Endothelial cell of umbilical vein (primary cell): ENCODE data around the gene TRAK1. TPM values are rescaled to one million over a fixed set of nuclear protein-coding genes. Genes with fewer than 3 reads are reported as not detected.

ENCODE experiments used
- BruUV-seq: library from RNA; stranded (reverse); fragments of 400-500 nt; replicated peaks from 2 replicates; lab custom pipeline; 2021; lab: Mats Ljungman, UMichigan
- CTCF ChIA-PET: fragments of 300-600, 350-600 bp; sonication (Branson Sonifier 250); formaldehyde crosslinking; loops from one replicate; lab custom pipeline; 2021; ENCODE audit warnings: antibody characterized with exemption, inconsistent platforms; lab: Charles Lee
- POLR2A ChIA-PET: fragments of 300-600, 350-600 bp; sonication (Branson Sonifier 250); formaldehyde crosslinking; loops from one replicate; lab custom pipeline; 2021; ENCODE audit warnings: antibody characterized with exemption, inconsistent platforms; lab: Charles Lee
- DNase-seq: peaks from one replicate; pipeline ENCODE4 v3.0.0-alpha.2; 2011; ENCODE audit warnings: low read depth, low spot score
- FAIRE-seq: peaks from 2 replicates; lab custom pipeline; 2011; peaks lifted over from hg19 to GRCh38; lab: Jason Lieb, UNC
- H2AFZ ChIP-seq: 2 replicates; pipeline ENCODE4 v1.6.0; 2012; ENCODE audit warnings: low read depth, low read length, control low read depth, inconsistent platforms
- H3K27ac ChIP-seq: 2 replicates; pipeline ENCODE4 v1.5.1; 2011; ENCODE audit warnings: low read depth, mild to moderate bottlenecking, control low read depth, low read length, moderate library complexity; ENCODE audit not compliant: insufficient read depth
- H3K27me3 ChIP-seq, 2 experiments: 2 replicates each; pipeline versions ENCODE4 v1.6.0 to v1.6.1; 2011; ENCODE audit warnings: low read length in 2 of 2, mixed read lengths in 1 of 2; ENCODE audit not compliant: control insufficient read depth in 2 of 2, insufficient read depth in 2 of 2
- H3K36me3 ChIP-seq, 2 experiments: 2 replicates in 1 of 2; 3 replicates in 1 of 2; pipeline ENCODE4 v1.5.1; 2011; ENCODE audit warnings: low read length in 2 of 2, mild to moderate bottlenecking in 1 of 2, moderate library complexity in 1 of 2; ENCODE audit not compliant: control insufficient read depth in 2 of 2, insufficient read depth in 2 of 2; ENCODE audit errors: extremely low read depth in 1 of 2
- H3K4me1 ChIP-seq: 3 replicates; pipeline ENCODE4 v1.5.1; 2011; ENCODE audit warnings: mild to moderate bottlenecking, low read length; ENCODE audit not compliant: control insufficient read depth, insufficient read depth; ENCODE audit errors: extremely low read depth
- H3K4me2 ChIP-seq: 2 replicates; pipeline ENCODE4 v1.6.1; 2011; ENCODE audit warnings: low read length, control low read depth, mixed read lengths; ENCODE audit not compliant: insufficient read depth
- H3K4me3 ChIP-seq, 3 experiments: fragments of 200-600 bp in 1 of 3; sonication (generic), shearing (Covaris generic) in 1 of 3; replicated peaks in 1 of 3; 2 replicates each; pipeline ENCODE4 v1.5.1; 2011 to 2016; ENCODE audit warnings: control low read depth in 3 of 3, low read length in 3 of 3, mild to moderate bottlenecking in 2 of 3, inconsistent platforms in 1 of 3, low read depth in 1 of 3, moderate library complexity in 1 of 3; ENCODE audit not compliant: insufficient read depth in 1 of 3
- H3K79me2 ChIP-seq: 2 replicates; pipeline ENCODE4 v1.6.0; 2012; ENCODE audit warnings: low read length, inconsistent platforms; ENCODE audit not compliant: control insufficient read depth, insufficient read depth
- H3K9ac ChIP-seq: replicated peaks from 2 replicates; pipeline ENCODE3; 2011; ENCODE audit warnings: low read length, control low read depth; ENCODE audit not compliant: insufficient read depth; ENCODE audit errors: extremely low read depth
- H3K9me1 ChIP-seq: replicated peaks from 3 replicates; pipeline ENCODE4 v1.6.0; 2011; ENCODE audit warnings: mild to moderate bottlenecking, low read length; ENCODE audit not compliant: control insufficient read depth, insufficient read depth; ENCODE audit errors: extremely low read depth
- H3K9me3 ChIP-seq: replicated peaks from 2 replicates; pipeline ENCODE4 v1.5.1; 2012; ENCODE audit warnings: low read length, inconsistent platforms; ENCODE audit not compliant: control insufficient read depth, insufficient read depth
- H4K20me1 ChIP-seq: replicated peaks from 2 replicates; pipeline ENCODE3; 2011; ENCODE audit warnings: mild to moderate bottlenecking, low read length; ENCODE audit not compliant: control insufficient read depth, insufficient read depth; ENCODE audit errors: extremely low read depth
- CTCF ChIP-seq, 2 donors: IDR thresholded peaks; 1 replicate in 1 of 2; 2 replicates in 1 of 2; pipeline ENCODE4 v1.5.1; 2011; ENCODE audit warnings: low read length in 2 of 2, mild to moderate bottlenecking in 2 of 2, moderate library complexity in 2 of 2, control low read depth in 1 of 2, inconsistent platforms in 1 of 2, low read depth in 1 of 2; ENCODE audit not compliant: insufficient read depth in 1 of 2; ENCODE audit errors: extremely low read depth in 1 of 2
- EZH2 ChIP-seq: IDR thresholded peaks from 2 replicates; pipeline ENCODE4 v1.6.1; 2012; ENCODE audit warnings: borderline replicate concordance, low read depth, mild to moderate bottlenecking, moderate library complexity, low read length, inconsistent platforms; ENCODE audit not compliant: severe bottlenecking
- FOS ChIP-seq: IDR thresholded peaks from 2 replicates; pipeline ENCODE4 v1.6.1; 2011; ENCODE audit warnings: mild to moderate bottlenecking, low read length, moderate library complexity, borderline replicate concordance; ENCODE audit not compliant: insufficient read depth
- GATA2 ChIP-seq: IDR thresholded peaks from 2 replicates; pipeline ENCODE4 v1.7.0; 2011; ENCODE audit warnings: low read depth, mild to moderate bottlenecking, moderate library complexity, mixed read lengths, low read length; ENCODE audit not compliant: insufficient read length, insufficient read depth
- JUN ChIP-seq: IDR thresholded peaks from 2 replicates; pipeline ENCODE4 v1.6.1; 2011; ENCODE audit warnings: borderline replicate concordance, low read depth; ENCODE audit not compliant: insufficient read length, insufficient read depth
- MYC ChIP-seq: IDR thresholded peaks from one replicate; pipeline ENCODE4 v1.6.1; 2011; ENCODE audit warnings: mild to moderate bottlenecking, low read depth, low read length
- POLR2A ChIP-seq: IDR thresholded peaks from 2 replicates; pipeline ENCODE4 v1.6.1; 2012; ENCODE audit warnings: low read depth, mild to moderate bottlenecking, control low read depth, low read length
- POLR2AphosphoS5 ChIP-seq: IDR thresholded peaks from 2 replicates; pipeline ENCODE4 v1.6.1; 2012; ENCODE audit warnings: low read depth, mild to moderate bottlenecking, control low read depth, low read length, moderate library complexity; ENCODE audit not compliant: insufficient read depth
- dilution Hi-C: fragments of 300-500 bp; cut with MboI; formaldehyde crosslinking; loops from one replicate; pipeline ENCODE4 v1.15.0; 2019; ENCODE audit warnings: low sequenced_read_pairs; ENCODE audit not compliant: extremely low pct_ligation_motif_present
- intact Hi-C: fragments of 100-400 bp; cut with micrococcal nuclease; formaldehyde crosslinking; loops from one replicate; pipeline ENCODE4 v1.10.0; 2022
- polyA plus RNA-seq, 4 experiments: library from polyadenylated mRNA; depleted of rRNA in 3 of 4; stranded (reverse) in 3 of 4; unstranded in 1 of 4; fragments of >200 nt; gene quantifications; 2 replicates each; pipeline versions ENCODE4 v1.2.1 to v1.2.3, GENCODE V29; 2011 to 2012; ENCODE audit warnings: missing spikeins in 1 of 4
- total RNA-seq: library from RNA; stranded (reverse); gene quantifications from 2 replicates; pipeline ENCODE4 v1.2.3, GENCODE V29; 2021
- TF ChIP-seq, protein P1 (sequence below): IDR thresholded peaks from 2 replicates; pipeline ENCODE4 v1.6.1; 2011; ENCODE audit not compliant: insufficient read depth, insufficient read length

Gene TRAK1
- total and polyA plus RNA-seq, 2 donors (not counting 3 experiments of a cell fraction or from before 2014, with no cell fraction given), result 38.5 to 59.6 TPM

DNA sequence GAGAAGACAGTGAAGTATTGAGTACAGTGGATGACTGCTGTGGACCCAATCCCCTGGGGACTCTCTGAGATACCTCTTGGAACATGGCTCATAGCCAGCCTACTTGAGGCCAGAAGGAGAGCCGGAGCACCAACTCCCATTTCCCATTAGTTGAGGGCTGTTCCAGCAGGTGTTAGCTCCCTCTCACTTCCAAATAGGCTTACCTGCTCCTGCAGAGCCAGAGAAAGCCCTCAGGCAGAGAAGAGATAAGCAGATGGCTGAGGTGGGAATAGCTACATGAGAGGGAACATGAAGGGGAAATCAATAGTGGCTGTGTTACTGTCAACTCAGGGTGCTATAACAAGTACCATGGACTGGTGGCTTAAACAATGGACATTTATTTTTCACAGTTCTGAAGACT is 179.4 kb downstream of the TRAK1 start:
- DNase-seq (no peak), FAIRE-seq (no peak)
- Histone ChIP-seq H3K36me3 (no peaks in the 10 kb centered on the region), H3K27ac (no peak overlapping the region), H3K4me1 (no peaks in the 10 kb centered on the region), H3K79me2 (no peaks in the 10 kb centered on the region), H3K9me3 (no peaks in the 10 kb centered on the region), H3K9me1 (no peaks in the 10 kb centered on the region), H2AFZ (no peak overlapping the region), H3K4me3 (no peak overlapping the region), H3K9ac (no peak overlapping the region), H4K20me1 (no peaks in the 10 kb centered on the region), H3K4me2 (no peak overlapping the region), H3K27me3 (peaks cover 14 to 18% of the 10 kb centered on the region in 2 experiments)
- ChIA-PET POLR2A (no interaction called here), CTCF (no interaction called here)
- TF ChIP-seq FOS, result no peak
- TF ChIP-seq, protein P1, sequence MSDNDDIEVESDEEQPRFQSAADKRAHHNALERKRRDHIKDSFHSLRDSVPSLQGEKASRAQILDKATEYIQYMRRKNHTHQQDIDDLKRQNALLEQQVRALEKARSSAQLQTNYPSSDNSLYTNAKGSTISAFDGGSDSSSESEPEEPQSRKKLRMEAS, result no peak
- TF ChIP-seq JUN, result no peak
- no peak for TF ChIP-seq POLR2AphosphoS5
- TF ChIP-seq CTCF (IDR thresholded peaks at IDR 0.05; ENCODE audit: extremely low read depth in 1 of 2, insufficient read depth in 1 of 2, low read depth in 1 of 2, low read length in 2 of 2), result no peak
- no peak for TF ChIP-seq POLR2A
- no peak for TF ChIP-seq GATA2
- no peak for TF ChIP-seq EZH2
- no peak for TF ChIP-seq MYC
- dilution Hi-C loops, result no loop called here
- BruUV-seq, result no TSS peak
- intact Hi-C loops, result no loop called here
